ENCODE measurements around the gene WBP1L.

- TF ChIP-seq CTCF (IDR thresholded peaks at IDR 0.05) (no peak), POLR2A (IDR thresholded peaks at IDR 0.05) (no peak)
Observed at GRCh38 chr10:102712089-102712488, 31.7 kb upstream of the WBP1L start.
